Testis (tissue), 3 donors: Measurements from ENCODE around the gene MYH8. TPM values are rescaled to one million over a fixed set of nuclear protein-coding genes. Genes with fewer than 3 reads are reported as not detected.

ENCODE experiments used
- DNase-seq: peaks from one replicate; pipeline ENCODE4 v3.0.0-alpha.2; 2019
- H3K27ac ChIP-seq, 2 donors: fragments of 200-600 bp; sonication (generic); one replicate each; pipeline ENCODE4 v1.5.1; 2019
- H3K27me3 ChIP-seq: fragments of 200-600 bp; sonication (generic); one replicate; pipeline ENCODE4 v1.5.1; 2019
- H3K36me3 ChIP-seq: fragments of 200-600 bp; sonication (generic); one replicate; pipeline ENCODE4 v1.5.1; 2017; ENCODE audit warnings: low read depth; ENCODE audit errors: missing control alignments
- H3K4me1 ChIP-seq: fragments of 200-600 bp; sonication (generic); one replicate; pipeline ENCODE4 v1.5.1; 2019
- H3K4me3 ChIP-seq, 2 donors: fragments of 200-600 bp; sonication (generic); one replicate each; pipeline ENCODE4 v1.5.1; 2017 to 2019
- H3K9me3 ChIP-seq: fragments of 200-600 bp; sonication (generic); one replicate; pipeline ENCODE4 v1.5.1; 2017
- POLR2A ChIP-seq: fragments of 450-650 bp; IDR thresholded peaks from one replicate; pipeline ENCODE4 v1.6.1; 2017; ENCODE audit warnings: antibody characterized with exemption, mild to moderate bottlenecking, moderate library complexity
- WGBS, 2 donors: methylation state at CpG; one replicate each; pipeline ENCODE4 v1.1.5; 2018; 5-methylcytosine and 5-hydroxymethylcytosine counted together
- intact Hi-C: fragments of 100-400 bp; cut with DNase I; formaldehyde crosslinking; loops from one replicate; pipeline ENCODE4 v1.15.1; 2023; ENCODE audit warnings: low total_unique reads
- polyA plus RNA-seq: library from polyadenylated mRNA; stranded (reverse); fragments of 350-450 nt; fragmentation: Illumina TruSeq; extraction: RNeasy Lipid Tissue Mini Kit (QIAGEN cat#74804); gene quantifications from one replicate; pipeline ENCODE4 v1.2.3, GENCODE V29; 2014; ENCODE audit warnings: low read depth, low replicate concordance; ENCODE audit not compliant: insufficient read depth
- total RNA-seq, 2 donors: library from RNA; depleted of rRNA; stranded (reverse); fragments of >200 nt; gene quantifications; one replicate each; pipeline ENCODE4 v1.2.3, GENCODE V29; 2016
- TF ChIP-seq, protein P1 (sequence below), 3 experiments: fragments of 450-650 bp in 2 of 3; fragments of 200-600 bp in 1 of 3; sonication (generic) in 1 of 3; IDR thresholded peaks; one replicate each; pipeline ENCODE4 v1.5.1; 2016 to 2019; ENCODE audit warnings: antibody characterized with exemption in 3 of 3, mild to moderate bottlenecking in 2 of 3, moderate library complexity in 1 of 3

The MYH8 gene
- total and polyA plus RNA-seq, 3 donors from 2014 or later = 0.39 to 1.2 (median 0.78) TPM

DNA sequence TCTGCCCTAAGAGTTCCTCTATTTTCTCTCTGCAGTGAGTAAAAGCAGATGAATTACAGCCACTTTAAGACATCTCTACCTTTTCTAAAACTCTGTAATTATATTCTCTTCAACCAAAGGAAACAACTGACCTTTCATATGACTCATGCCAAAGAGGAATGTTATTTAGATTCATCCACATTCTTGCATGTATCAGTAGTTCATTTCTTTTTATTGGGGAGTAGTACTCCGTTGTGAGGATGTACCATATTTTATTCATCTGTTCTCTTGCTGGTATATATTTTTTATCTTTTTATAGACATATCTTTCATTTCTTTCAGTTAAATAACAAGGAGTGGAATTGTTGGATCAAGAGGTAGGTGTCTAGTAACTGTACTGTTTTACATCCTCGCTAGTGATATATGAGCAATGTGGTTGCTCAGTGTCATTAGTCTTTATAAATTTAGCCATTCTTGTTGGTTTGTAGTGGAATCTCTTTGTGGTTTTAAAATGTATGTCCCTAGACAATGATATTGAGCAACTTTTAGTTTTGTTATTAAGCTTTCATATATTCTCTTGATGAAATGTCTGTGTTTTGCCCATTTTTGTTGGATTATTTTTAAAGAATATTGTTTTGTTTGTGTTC, 7.8 kb upstream of the MYH8 start:
- intact Hi-C loops = no loop called here
- TF ChIP-seq, protein P1, sequence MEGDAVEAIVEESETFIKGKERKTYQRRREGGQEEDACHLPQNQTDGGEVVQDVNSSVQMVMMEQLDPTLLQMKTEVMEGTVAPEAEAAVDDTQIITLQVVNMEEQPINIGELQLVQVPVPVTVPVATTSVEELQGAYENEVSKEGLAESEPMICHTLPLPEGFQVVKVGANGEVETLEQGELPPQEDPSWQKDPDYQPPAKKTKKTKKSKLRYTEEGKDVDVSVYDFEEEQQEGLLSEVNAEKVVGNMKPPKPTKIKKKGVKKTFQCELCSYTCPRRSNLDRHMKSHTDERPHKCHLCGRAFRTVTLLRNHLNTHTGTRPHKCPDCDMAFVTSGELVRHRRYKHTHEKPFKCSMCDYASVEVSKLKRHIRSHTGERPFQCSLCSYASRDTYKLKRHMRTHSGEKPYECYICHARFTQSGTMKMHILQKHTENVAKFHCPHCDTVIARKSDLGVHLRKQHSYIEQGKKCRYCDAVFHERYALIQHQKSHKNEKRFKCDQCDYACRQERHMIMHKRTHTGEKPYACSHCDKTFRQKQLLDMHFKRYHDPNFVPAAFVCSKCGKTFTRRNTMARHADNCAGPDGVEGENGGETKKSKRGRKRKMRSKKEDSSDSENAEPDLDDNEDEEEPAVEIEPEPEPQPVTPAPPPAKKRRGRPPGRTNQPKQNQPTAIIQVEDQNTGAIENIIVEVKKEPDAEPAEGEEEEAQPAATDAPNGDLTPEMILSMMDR (IDR thresholded peaks at IDR 0.05) = no peak
- TF ChIP-seq POLR2A = no peak
- H3K27ac ChIP-seq = no peak overlapping the region
- no peak overlapping the region for H3K4me3 ChIP-seq
- H3K4me1 ChIP-seq = no peaks in the 10 kb centered on the region
- WGBS, 2 donors = 63 to 66% methylated on average over 2 of the region's 2 CpGs
- H3K9me3 ChIP-seq = no peaks in the 10 kb centered on the region
- no peaks in the 10 kb centered on the region for H3K27me3 ChIP-seq
- DNase-seq = no peak
- H3K36me3 ChIP-seq = no peaks in the 10 kb centered on the region

DNA sequence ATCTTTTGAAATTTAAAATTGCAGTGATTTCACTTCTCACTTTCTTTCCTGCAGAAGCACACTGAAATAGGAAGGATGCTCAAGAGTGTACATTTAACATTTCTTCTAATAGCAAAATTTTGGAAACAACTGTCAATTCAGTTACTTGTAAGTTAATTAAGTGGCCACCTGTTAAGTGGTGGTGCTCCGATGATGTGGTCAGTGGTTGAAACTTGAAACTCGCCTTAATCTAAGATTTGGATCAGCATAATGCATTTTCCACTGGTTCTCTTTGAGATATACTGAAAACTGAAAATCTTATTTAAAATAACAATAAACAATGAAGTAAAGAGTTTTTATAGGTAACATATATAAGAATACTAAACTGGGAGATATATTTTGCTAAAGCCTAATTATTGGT, 7.0 kb upstream of the MYH8 start:
- intact Hi-C loops = no loop called here
- H3K4me3 ChIP-seq = no peak overlapping the region
- no peaks in the 10 kb centered on the region for H3K9me3 ChIP-seq
- no peaks in the 10 kb centered on the region for H3K4me1 ChIP-seq
- TF ChIP-seq POLR2A = no peak
- TF ChIP-seq, protein P1 (IDR thresholded peaks at IDR 0.05) = no peak
- no peaks in the 10 kb centered on the region for H3K36me3 ChIP-seq
- 72 to 87% methylated on average over 2 of the region's 2 CpGs for WGBS, 2 donors
- DNase-seq = no peak
- H3K27ac ChIP-seq = no peak overlapping the region
- H3K27me3 ChIP-seq = no peaks in the 10 kb centered on the region

DNA sequence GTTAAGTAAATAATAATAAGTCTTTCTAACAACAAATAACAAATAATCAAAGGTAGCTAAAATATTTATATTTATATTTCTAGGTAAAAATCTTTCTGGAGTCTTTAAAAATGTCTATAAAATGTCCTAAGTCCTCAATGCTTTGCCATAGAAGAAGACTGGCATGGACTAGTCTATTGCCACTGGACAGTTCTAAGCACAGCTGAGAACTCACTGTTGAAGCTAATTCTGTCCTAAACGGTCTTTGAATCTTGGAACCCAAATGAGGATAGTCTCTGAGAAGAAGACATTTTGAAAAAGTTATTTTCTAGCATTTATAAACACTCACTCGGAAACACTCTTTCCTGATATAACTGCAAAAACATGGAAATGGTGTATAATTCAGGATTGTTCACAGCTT, 539 bp downstream of the MYH8 start:
- intact Hi-C loops = no loop called here

DNA sequence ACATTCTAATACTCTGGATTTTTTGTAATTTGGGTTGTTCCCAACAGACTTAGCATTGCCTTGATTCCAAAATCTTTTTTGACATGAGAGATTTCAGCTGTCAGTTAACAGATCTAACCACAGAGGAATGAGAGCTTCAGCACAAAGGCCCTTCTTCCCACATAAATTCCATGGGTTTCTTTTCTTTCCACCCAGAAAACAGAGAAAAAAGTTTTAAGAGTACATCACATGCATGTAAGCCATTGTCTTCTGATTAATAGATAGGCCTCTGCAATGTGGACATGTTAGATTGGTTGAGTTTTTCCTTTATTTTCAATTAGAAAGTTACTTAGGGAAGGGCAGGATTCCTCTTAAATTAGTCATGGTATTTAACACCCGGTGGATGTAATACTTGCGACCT, 939 bp downstream of the MYH8 start:
- DNase-seq = no peak
- Histone ChIP-seq H3K4me1 (no peaks in the 10 kb centered on the region), H3K36me3 (no peaks in the 10 kb centered on the region), H3K27ac (no peak overlapping the region), H3K4me3 (no peak overlapping the region), H3K27me3 (no peaks in the 10 kb centered on the region), H3K9me3 (no peaks in the 10 kb centered on the region)
- WGBS, 2 donors = 90 to 96% methylated on average over 2 of the region's 2 CpGs
- intact Hi-C loops = no loop called here
- TF ChIP-seq POLR2A = no peak
- TF ChIP-seq, protein P1 (IDR thresholded peaks at IDR 0.05) = no peak

More for the DNA sequence above, 539 bp downstream of the MYH8 start:
- no peaks in the 10 kb centered on the region for H3K9me3 ChIP-seq
- H3K36me3 ChIP-seq = no peaks in the 10 kb centered on the region
- WGBS, 2 donors = 82 to 88% methylated on average over 2 of the region's 2 CpGs
- H3K27ac ChIP-seq = no peak overlapping the region
- H3K4me1 ChIP-seq = no peaks in the 10 kb centered on the region
- TF ChIP-seq, protein P1 (IDR thresholded peaks at IDR 0.05) = no peak
- no peak for TF ChIP-seq POLR2A
- no peaks in the 10 kb centered on the region for H3K27me3 ChIP-seq
- no peak overlapping the region for H3K4me3 ChIP-seq
- no peak for DNase-seq

DNA sequence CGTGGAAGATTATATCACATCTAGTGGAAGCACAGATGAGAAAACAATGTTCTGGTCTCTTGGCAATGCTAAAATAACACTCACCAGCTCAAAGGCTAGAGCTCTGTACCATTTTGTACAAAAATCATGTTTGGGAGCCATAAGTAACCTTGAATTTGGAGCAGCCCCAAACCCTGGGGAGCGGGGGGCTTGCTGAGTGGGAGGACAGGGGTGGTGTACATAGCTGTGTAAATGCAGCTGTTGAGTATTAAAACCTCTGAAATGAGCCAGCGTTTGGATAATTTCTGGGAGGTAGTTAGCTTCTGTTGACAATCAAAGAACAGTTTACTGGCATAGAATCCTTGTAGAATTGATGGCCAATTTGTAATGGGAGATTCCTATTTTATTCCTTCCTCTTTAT, 4.3 kb downstream of the MYH8 start:
- H3K4me1 ChIP-seq = no peaks in the 10 kb centered on the region
- H3K4me3 ChIP-seq = no peak overlapping the region
- no peak for DNase-seq
- intact Hi-C loops = no loop called here
- no peak for TF ChIP-seq POLR2A
- TF ChIP-seq, protein P1 (IDR thresholded peaks at IDR 0.05) = no peak
- H3K36me3 ChIP-seq = no peaks in the 10 kb centered on the region
- 33 to 55% methylated on average over 3 of the region's 3 CpGs for WGBS, 2 donors
- H3K9me3 ChIP-seq = no peaks in the 10 kb centered on the region
- no peaks in the 10 kb centered on the region for H3K27me3 ChIP-seq
- no peak overlapping the region for H3K27ac ChIP-seq
